ENCODE results near the gene TCEAL7.
"Not testable (repeated sequence)": the region's sequence is repeated elsewhere in the genome, so short reads cannot be mapped to it uniquely, and the experiment has no call there.

The TCEAL7 gene, protein sequence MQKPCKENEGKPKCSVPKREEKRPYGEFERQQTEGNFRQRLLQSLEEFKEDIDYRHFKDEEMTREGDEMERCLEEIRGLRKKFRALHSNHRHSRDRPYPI

DNA sequence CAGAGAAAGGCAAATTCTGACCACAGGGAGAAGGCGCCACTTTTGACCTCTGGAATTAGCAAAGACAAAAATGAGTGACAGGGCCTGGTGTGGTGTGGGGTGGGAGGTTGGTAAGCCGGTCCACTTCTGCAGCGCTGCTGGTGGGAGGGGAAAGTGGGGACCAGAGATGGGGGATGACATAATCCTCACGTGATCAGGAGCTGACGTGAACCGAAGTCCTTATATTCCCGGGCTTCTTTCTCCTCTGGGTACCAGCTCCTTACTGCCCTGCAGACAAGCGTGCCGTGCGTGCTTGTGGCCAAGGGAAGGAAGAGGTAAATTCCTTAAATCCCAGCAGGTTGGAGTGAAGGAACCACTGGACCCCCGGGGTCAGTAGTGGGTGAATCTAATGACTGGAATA is at the start of gene TCEAL7:
Gene TCEAL7 (plus strand): TSS at position 249 of the 400 bp plus-strand sequence. CDS start 1,165 bp downstream, outside the sequence.
- no peak for DNase-seq

DNA sequence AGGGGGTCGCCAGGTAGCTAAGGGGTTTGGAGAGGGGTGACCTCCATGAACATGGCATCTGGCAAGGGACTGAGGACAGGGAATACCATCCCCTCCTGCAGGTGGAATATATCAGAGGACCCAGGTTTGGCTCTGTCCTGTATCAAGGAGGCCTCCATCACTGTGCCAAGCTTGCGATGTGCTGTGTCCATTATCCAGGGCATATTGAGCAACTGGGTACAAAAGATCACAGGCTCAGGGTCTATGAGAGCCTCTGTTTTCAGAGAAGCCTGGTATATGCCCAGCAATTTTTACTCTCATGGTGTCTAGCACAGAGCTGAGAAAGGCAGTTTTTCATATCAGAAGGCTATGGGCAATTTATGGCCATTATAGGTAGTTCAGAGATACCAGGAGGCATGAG is 36.9 kb upstream of the TCEAL7 start:
- no peak for DNase-seq

DNA sequence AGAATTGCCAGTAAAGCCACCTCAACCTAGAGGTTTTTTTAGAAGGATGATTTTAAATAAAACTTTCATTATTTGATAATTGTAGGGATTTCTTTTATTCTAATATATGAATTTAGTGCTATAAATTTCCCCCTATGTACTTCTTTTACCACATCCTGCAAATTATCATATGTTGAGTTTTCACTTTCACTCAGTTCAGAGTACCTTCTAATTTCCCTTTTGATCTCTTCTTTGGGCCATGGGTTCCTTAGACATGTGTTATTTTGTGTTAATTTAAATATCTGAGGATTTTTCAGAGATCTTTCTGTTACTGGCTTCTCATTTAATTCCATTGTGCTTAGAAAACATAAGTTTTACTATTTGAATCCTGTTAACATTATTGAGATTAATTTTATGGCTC is 25.3 kb upstream of the TCEAL7 start:
- DNase-seq, result no peak

DNA sequence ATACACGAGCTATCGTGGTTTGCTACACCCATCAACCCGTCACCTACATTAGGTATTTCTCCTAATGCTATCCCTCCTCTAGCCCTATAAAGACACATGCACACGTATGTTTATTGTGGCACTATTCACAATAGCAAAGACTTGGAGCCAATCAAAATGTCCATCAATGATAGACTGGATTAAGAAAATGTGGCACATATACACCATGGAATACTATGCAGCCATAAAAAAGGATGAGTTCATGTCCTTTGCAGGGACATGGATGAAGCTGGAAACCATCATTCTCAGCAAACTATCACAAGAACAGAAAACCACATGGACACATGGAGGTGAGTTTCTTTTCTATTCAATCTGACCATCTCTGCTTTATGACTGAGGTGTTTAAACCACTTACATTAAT is 24.4 kb upstream of the TCEAL7 start:
- DNase-seq, result not testable (repeated sequence)

DNA sequence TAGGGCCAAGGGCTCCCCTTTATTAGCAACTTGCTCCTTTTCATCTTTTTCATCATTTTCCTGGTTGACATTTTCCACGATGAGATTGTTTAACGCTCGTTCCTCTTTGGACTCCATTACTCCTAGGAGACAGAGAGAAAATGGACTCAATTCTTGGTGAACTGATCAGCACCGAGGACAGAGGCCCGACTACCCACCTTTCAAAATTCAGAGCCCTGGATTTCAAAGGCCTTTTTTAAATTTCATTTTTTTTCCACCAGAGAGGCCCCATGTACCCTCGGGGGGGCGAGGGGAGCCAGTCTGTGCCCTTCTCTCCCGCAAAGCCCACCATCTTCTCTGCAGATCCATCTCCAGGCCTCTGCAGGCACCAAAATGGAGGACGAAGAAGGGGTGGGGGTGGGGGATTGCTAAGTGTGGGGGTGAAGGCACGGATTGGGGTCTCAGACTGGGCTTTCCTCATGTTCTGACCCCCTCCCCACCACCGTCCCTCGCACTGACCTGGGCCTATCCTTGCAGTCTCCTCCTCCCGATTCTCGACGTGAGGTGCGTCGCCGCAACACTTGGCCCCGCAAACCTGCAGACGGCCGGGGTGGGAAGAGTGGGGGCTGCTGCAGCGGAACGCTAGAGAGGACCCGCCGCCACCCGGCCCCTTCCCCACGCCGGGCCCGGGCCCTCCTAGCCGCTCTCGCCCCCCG is 20.0 kb upstream of the TCEAL7 start:
- DNase-seq, result peak in 1 of 3 experiments; percentile 33

DNA sequence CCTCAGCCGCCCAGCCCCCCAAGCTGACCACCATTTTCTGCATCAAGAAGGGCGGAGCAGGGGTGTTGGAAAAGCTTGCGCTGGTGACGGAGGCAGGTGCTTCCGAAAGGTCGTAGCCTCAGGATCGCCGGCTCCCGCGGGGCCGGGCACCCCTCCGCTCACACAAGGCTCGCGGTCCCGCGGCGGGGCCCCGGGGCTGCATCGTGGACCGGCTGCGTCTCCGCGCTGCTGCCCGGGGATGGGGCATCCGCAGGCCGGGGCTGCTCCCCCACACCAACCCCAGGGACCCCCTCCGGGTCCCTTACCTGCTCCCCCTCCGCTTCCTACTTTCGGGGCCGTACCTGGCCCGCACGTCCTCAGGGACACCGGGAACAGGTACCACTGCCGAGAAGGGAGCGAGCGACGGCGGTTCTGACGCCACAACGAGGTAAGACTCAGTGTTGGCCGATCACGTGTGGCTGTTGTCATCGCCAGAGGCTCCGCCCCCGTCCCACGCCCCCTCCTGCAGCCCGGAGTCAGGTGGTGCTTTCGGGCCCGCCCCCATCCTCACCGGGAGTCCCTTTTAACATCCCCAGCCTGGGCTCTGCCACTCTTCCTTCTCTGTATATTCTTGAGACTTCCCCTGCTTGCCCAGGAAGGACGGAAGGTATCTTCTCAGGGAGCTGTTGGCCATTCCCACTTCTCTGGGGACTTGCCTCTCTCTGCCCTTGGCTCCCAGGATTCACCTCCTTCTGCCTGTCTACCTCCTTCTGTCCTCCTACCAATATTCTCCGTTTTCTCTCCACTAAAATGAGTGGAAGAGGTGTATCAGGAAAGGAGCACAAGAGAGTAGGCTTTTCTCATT is 19.3 kb upstream of the TCEAL7 start, which contains the start of gene BEX2:
Gene BEX2 (minus strand): TSS at position 436 of the 844 bp plus-strand sequence. CDS start 1,014 bp downstream, outside the sequence.
- DNase-seq, result peak; percentile 60 to 87 (median 81)

DNA sequence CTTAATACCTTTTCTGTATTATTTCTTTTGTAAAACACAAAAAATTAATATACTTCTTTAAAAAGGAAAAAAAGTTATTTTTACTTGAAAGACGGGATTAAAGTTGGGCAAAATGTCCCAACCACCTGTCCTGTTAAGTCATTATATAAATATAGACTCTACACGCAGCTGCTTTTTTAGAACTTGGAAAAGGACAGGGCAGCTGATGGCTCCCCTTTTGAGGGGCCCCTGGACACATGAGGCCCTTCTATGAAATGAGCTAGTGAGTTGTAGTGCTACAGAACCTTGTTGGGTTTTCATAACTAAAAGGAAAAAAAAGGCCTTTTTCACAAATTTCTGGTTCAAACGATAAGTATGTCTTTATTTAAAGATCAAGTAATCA is 18.6 kb upstream of the TCEAL7 start:
- no peak for DNase-seq

DNA sequence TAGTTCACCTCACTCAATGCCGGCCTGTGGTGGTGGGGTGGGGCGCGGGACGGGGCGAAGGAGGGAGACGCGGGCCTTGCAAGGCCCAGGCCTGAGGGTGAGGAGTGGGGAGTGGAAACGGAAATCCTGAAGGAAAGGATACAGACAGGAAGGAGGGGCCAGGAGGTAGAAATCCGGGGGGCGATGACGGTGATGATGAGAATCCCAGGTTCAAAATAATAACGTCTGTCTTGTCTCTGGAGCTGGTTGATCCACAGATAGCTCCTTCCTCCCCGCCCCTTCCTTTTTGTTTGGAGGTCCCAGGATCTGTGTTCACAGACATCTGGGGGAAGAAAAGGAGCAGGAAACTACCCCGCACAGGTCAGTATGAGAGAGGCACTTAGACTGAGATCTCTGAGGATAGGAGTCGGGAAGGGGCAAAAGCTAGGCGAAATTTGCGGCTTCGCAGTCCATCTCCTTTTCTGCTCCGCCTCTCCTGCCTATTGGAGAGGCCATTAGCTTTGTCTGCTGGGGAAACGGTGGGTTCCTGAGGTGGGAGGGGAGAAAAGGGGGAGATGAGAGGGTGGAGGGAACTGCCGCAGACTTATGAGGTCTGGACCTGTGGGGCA is 746 bp downstream of the TCEAL7 start:
- DNase-seq, result no peak

DNA sequence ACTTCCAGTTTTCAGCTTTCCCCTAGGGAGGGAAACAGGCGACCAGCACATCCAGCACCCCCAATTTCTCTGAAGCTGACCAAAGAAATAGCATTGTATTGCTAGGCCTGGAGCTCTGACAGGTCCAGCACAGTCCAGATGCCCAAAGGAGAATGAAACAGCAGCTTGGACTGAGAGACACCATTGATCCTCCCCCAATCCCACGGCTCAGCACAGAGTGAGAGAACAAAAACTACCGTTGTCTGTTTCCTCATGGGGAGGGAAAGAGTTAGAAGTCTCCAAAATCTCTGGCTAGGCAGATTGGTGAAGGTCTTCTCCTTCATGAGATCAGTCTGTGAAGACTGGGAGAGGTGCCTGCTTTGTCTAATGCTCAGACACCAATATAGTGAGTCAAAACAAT is 8.6 kb downstream of the TCEAL7 start:
- DNase-seq, result no peak

DNA sequence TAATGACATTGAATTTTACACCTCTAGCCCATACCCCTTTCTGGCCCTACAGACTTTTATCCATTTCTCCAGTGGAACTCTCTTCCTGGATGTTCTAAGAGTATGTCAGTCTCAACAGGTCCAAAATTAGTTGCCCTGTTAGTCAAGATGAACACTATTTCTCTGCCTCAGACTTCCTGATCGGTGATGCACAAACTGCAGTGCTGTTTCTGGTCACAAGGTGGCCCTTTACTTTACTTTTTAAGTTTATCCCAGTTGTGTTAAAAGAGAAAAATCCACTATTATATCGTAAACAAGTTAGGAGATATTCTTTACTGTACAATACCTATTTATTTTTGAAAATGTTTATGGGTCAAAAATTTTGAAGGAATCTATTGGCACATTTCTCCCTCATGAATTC is 13.1 kb downstream of the TCEAL7 start:
- peak; percentile 4 to 41 (median 17) for DNase-seq

DNA sequence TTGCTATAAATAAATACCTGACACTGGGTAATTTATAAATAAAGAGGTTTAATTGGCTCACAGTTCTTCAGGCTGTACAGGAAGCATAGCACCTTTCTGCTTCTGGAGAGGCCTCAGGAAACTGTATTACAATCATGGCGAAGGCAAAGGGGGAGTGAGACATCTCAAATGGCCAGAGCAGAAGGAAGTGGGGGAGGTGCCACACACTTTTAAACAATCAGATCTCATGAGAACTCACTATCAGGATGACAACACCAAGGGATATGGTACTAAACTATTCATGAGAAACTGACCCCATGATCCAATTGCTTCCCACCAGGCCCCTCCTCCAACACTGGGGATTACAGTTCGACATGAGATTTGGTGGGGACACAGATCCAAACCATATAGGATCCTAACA is 14.6 kb downstream of the TCEAL7 start:
- DNase-seq, result no peak

DNA sequence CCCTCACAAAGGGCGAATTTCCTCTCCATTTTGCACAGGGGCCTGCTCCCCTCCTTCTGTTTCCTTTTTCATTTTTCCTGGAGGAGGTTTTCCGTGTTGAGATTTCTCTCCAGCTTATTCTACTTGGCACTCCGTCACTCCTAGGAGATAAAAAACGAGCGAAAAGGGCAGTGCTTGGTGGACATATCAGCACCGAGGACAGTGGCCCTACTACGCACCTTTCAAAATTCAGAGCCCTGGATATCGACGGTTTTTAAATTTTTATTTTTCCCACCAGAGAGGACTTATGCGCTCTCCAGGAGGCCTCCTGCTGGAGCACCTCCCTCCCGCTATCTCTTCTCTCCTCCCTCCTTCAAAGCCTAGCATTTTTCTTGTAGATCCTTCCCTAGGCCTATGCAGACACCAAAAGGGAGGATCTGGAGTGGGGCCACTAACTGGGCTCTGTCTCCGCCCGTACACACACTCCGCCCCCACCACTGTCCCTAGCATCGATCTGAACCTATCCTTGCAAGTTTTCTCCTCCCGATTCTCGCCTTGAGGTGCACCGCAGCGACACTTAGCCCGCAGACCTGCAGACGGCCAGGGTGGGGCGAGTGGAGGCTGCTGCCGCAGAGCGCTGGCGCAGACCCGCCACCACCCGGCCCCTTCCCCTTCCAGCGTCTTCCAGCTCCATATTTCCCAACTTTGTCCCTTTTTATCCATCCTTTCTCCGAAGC is 17.8 kb downstream of the TCEAL7 start:
- no peak for DNase-seq

DNA sequence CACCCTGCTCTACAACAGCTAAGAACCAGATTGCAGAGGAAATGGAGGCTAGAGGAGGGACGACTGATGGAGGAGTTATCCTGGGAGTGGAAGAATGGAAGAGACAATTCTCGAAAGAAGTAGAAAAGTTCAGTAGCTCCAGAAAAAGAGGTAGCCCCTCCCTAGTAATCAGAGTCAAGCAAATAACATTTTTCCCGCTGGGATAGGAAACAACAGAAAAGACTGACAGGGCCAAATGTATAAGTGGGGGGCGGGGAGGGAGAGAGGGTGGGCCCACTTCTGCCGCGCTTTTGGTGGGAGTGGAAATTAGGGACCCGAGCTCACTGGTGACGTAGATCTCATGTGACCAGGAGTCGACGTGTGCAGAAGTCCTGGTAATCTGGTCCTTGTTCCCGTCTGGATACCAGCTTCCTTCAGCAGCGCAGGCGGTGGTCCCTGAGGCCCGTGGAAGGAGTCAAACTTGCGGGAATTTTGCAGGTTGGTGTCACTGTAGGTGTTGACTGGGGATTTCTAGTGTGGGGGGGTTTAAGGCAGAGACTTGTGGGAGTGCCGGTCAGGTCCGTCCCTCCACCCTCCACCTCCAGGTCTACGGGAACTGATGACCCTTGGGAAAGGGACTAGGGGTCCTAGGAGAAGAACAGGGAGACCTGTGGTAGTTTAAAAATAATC is 26.2 kb downstream of the TCEAL7 start, which contains the start of gene TCEAL9:
Gene TCEAL9 (plus strand): TSS at position 377 of the 669 bp plus-strand sequence. CDS start 1,179 bp downstream, outside the sequence.
- DNase-seq, result peak; percentile 28 to 77 (median 63)

DNA sequence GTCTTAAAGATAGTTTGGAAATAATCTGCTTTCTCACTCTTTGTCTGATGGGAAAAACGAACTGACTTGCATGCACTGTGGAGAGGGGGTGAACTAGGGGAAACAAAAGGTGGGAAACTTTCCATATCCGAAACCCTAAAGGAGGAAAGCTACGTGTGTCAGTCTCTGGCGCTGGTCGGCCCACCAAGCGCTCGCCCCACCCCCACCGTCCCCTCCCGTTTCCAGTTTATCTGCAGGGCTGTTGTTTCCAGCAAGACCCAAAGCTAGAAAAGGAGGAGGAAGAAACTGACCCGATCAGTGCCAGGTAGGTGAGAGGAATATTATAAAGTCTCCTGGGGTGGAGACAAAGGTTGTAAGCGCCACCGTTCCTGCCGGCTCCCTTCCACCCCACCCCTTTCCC is 26.8 kb downstream of the TCEAL7 start:
- peak in 2 of 3 experiments; percentile 24 to 46 for DNase-seq

DNA sequence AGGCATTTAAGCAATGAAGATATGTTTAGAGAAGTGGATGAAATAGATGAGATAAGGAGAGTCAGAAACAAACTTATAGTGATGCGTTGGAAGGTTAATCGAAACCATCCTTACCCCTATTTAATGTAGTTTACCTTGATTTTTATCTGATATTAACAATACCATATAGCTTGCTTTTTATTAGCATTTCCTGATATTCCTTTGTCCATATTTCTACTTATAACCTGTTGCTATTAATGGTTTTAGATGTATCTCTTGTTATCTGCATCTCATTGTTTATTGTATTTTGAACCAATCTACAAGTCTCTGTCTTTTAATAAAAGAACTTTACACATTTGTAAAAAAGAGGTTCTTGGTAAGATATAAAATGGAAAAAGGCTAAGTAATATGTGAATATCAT is 27.8 kb downstream of the TCEAL7 start:
- no peak for DNase-seq

DNA sequence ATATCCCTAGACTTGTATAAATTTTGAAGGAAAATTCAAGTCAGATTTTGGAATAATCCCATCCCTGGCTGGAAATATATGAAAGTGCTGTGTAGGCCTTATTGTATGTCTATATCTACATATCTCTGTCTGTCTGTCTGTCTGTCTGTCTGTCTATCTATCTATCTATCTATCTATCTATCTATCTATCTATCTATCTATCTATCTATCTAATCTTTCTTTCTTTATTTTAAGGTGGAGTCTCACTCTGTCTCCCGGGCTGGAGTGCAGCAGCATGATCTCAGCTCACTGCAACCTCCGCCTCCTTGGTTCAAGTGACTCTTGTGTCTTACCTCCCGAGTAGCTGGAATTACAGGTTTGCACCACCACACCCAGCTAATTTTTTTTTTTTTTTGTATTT is 29.6 kb downstream of the TCEAL7 start:
- DNase-seq, result not testable (repeated sequence)

DNA sequence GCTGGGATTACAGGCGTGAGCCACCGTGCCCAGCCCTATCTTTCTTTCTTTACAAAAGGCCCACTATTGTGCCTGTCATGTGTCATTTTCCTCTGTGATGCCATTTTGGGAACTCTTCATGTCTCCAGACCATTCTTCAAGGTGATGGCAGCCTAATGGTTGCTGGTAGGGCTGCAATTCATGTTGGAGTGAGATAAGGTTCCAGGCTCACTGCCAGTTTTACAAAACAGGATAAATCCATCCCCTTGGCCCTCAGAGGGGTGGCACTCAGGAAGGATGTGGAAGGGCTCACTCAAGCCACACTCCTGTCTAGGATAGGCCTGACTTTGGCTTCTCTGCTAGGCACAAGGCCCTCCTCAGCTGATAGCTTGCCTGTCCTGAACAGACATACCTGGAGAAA is 30.1 kb downstream of the TCEAL7 start:
- no peak for DNase-seq

DNA sequence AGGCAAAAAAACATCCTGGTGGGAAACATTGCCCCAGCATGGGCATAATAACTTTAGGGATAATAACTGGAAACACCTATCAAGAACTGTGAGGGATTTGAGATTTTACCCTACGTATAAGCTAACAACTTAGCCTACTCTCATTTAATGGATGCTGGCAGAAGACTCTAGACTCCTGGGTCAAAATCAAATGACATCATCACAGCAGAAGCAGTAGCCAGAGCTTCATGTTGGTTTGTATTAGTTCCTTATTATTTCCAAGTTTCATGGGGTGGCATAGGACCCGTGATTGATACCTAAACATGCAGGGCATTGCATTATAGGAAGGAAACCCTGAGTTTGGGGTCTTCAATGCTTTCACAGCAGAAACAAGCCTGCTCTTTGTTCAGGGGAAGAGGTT is 30.9 kb downstream of the TCEAL7 start:
- no peak for DNase-seq

DNA sequence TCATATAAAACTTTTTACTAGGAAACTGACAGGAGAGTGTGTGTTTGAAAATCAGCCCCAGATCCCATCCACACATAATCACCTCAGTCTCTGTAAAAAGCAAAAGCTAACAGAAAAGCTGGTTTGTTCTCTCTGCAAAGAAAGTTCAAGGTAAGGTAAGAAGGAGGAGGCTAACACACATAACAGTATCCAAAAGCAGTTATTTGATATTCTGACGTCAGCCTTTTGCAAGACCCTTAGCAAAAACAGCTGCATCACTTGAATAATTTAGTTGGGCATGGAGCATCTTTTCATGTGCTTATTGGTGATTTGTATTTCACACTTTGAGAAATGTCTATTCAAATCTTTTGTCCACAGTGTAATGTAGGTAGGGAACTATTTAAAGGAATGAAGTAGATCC is 31.8 kb downstream of the TCEAL7 start:
- DNase-seq, result no peak

DNA sequence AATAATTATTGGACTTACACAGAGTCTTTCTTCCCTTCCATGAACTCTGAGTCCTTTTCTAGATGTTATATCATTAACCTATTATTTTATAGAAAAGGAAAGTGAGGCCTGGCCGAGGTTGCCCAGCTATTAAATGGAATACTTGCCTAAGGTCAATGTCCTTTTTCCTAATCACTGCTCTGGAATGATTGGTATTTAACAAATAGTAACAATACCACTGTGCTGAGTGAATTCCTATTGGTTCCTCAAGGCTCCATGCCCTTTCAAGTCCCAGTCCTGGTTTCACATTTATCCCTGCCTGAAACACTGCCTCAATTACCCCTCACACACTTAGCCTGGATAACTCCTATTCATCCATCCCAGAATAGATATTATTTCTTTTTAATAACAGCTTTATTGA is 32.4 kb downstream of the TCEAL7 start:
- no peak for DNase-seq

DNA sequence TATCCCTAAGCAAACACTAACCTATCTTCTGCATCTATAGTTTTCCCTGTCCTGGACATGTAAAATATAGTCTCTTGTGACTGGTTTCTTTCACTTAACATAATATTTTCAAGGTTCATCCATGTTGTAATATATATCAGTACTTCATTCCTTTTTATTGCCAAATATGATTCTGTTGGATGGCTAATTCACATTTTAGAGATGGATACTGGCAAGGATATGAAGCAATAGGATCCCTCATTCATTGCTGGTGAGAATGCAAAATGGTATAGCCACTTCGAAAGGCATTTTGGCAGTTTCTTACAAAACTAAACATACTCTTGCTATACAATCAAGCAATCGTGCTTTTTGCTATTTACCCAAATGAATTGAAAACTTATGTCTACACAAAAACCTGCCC is 33.0 kb downstream of the TCEAL7 start:
- DNase-seq, result no peak

DNA sequence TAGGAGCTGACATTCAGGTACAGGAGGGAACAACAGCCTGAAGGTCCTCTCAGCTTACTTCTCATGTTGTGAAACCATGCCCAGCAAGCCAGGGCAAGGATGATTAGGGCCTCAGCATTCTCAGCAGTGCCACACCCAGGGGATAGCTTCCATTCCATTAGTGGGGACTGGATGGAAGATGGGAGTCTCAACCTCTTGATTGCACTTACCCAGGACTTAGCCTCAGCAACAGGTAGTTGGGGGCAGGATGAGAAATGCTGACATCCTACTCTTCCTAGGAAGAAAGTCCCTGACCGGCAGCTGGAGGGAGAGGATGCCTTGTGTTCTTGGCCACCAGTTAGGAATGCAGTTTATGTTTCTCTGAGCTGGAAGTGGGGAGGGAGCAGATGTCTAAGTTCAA is 37.5 kb downstream of the TCEAL7 start:
- no peak for DNase-seq
